Muscle layer of duodenum (tissue), 2 donors: Measurements from ENCODE around the gene HOXD11.

Experiments used
- H3K27ac ChIP-seq: one replicate; pipeline ENCODE4 v1.7.0; 2013; ENCODE audit warnings: mild to moderate bottlenecking, low read length
- H3K27me3 ChIP-seq: one replicate; pipeline ENCODE4 v1.7.0; 2013; ENCODE audit warnings: low read depth, mild to moderate bottlenecking, control low read depth, low read length
- H3K36me3 ChIP-seq, 2 donors: one replicate each; pipeline ENCODE4 v1.7.0; 2013; ENCODE audit warnings: low read length in 2 of 2, control low read depth in 1 of 2, mild to moderate bottlenecking in 1 of 2; ENCODE audit not compliant: insufficient read depth in 2 of 2, control insufficient read depth in 1 of 2
- H3K4me1 ChIP-seq, 2 donors: one replicate each; pipeline ENCODE4 v1.7.0; 2013; ENCODE audit warnings: low read length in 2 of 2, mild to moderate bottlenecking in 2 of 2, control low read depth in 1 of 2, moderate library complexity in 1 of 2; ENCODE audit not compliant: insufficient read depth in 2 of 2, control insufficient read depth in 1 of 2
- H3K4me3 ChIP-seq, 2 donors: one replicate each; pipeline ENCODE4 v1.7.0; 2013; ENCODE audit warnings: low read length in 2 of 2, low read depth in 1 of 2, mild to moderate bottlenecking in 1 of 2
- H3K9me3 ChIP-seq, 2 donors: one replicate each; pipeline ENCODE4 v1.7.0; 2013; ENCODE audit warnings: low read length in 2 of 2, control low read depth in 1 of 2, mild to moderate bottlenecking in 1 of 2; ENCODE audit not compliant: control insufficient read depth in 1 of 2
- donor health status: healthy.

The HOXD11 gene

DNA sequence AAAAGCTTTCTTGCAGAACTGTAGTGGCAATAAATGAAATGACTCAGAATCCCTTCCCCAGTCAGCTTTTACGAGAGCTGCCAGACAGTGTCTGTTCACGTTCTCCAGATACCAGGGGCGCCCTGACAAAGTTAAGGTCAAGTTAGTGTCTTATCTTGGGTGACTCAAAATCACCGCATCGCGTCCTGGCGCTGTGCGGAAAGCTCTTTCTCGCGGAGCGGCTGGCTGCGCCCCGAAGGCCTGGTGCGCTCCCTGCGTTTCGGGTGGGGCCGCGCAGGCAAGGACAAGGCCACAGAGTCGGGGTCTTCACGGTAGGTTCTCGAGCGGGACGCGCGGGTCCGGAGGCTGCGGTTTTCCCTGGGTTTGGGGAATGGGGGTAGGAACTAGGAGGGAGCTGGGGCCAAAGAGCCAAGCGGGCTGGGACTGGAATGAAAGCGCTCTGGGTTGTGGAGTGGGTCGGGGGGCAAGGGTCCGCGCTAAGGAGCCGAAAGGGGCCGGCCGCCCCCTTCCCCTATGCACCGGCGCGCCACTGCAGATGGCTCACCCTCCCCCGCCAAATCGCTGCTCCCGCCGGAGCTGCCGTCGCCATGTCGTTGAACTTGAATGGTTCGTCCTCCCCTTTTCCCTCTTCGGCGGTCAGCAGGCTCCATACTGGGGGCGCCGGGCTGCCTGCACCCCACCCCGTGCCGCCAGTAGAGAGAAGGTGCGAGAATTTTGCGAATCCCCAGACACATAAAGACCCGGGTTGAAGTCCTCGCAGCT, 2.6 kb upstream of the HOXD11 start:
- Histone ChIP-seq H3K36me3 (no peaks in the 10 kb centered on the region), H3K4me1 (peaks cover 0 to 49% of the 10 kb centered on the region in 2 donors), H3K27me3 (peaks cover 89% of the 10 kb centered on the region), H3K27ac (no peak overlapping the region), H3K4me3 (no peak overlapping the region), H3K9me3 (no peaks in the 10 kb centered on the region)

DNA sequence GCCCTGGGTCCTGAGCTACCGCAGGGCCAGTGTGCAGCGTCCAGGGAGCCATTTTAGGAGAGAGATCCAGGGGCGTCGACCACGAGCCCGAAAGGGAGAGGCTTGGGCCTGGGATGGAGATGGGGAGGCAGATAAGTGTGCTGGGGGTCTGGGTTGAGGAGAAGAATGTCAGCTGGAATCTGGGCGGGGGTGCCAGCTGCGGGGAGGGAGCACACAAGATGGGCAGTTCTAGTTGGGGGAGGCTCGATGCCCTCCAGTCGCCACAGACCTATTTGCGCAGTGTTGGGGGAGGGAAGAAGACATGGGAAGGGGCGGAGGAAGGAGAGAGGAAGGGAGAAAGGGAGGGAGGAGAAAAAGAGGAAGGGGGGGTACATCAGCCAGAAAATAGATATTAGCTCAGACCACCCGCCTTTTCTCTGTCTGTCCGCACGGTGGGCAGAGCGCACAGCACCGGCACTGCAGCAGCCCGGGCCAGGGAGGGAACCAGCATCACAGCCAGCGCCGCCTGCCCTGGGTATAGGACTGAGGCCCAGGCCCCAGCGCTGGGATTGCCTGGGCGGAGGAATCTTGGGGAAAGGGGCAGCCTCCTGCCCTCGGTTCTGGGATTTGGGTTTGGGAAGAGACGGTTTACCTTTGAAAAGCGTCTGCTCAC, 1.9 kb upstream of the HOXD11 start:
- Histone ChIP-seq H3K36me3 (no peaks in the 10 kb centered on the region), H3K9me3 (peaks cover 0 to 2% of the 10 kb centered on the region in 2 donors), H3K4me3 (no peak overlapping the region), H3K4me1 (peaks cover 0 to 42% of the 10 kb centered on the region in 2 donors), H3K27ac (no peak overlapping the region), H3K27me3 (peaks cover 89% of the 10 kb centered on the region)

DNA sequence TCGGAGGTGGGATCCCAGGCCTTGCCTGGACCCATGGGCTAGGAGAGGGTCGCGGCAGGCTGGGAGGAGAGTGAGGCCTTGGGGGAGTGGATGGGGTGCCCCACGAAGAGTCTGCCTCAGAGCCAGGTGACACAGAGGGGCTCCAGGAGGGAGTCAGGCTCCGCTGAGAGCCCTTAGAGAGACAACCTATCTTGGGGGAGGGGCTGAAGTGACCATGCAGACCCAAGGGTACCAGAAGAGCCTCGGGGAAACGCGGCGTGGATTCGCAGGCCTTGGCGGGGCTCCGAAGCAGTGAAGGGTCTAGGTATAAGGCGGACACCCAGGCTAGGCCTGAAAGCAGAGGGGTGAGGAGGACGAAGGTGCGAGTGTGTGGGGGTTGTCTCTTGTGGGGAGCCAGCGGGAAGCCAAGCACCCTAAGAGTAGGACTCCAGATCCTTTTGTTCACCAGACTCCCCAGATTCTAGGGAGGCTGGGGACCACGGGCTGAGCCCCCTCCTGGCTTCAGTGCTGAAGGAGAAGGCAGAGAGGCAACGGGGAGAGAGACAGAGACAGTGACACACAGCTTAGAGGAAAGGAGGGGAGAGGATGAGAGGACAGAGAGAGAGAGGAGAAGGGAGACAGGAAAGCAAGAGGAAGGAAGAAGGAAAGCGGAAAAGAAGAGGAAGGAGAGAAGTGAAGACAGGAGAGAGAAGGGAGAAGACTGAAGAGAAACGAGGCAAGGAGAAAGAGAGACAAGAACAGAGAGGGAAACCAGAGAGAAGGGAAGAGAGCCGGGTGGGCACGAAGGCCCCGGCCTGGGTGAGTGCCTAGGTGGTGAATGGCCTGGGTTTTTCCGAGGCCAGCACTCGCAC, 1.1 kb upstream of the HOXD11 start:
- H3K36me3 ChIP-seq: no peaks in the 10 kb centered on the region

DNA sequence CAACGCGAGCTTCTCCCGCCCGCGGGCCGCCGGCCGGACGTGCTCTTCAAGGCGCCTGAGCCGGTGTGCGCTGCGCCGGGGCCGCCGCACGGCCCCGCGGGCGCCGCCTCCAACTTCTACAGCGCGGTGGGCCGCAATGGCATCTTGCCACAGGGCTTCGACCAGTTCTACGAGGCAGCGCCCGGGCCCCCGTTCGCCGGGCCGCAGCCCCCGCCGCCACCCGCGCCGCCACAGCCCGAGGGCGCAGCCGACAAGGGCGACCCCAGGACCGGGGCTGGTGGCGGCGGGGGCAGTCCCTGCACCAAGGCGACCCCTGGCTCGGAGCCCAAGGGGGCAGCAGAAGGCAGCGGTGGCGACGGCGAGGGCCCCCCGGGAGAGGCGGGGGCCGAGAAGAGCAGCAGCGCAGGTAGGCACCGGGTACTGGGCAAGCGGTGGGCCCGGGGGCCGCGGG, 676 bp downstream of the HOXD11 start:
- H3K9me3 ChIP-seq: peaks cover 0 to 10% of the 10 kb centered on the region in 2 donors
- H3K36me3 ChIP-seq: no peaks in the 10 kb centered on the region
- H3K27me3 ChIP-seq: peaks cover 89% of the 10 kb centered on the region
- no peak overlapping the region for H3K27ac ChIP-seq
- peaks cover 0 to 48% of the 10 kb centered on the region in 2 donors for H3K4me1 ChIP-seq
- no peak overlapping the region for H3K4me3 ChIP-seq

More for the DNA sequence above, 1.1 kb upstream of the HOXD11 start:
- Histone ChIP-seq H3K4me3 (no peak overlapping the region), H3K4me1 (peaks cover 0 to 40% of the 10 kb centered on the region in 2 donors), H3K9me3 (peaks cover 0 to 9% of the 10 kb centered on the region in 2 donors), H3K27ac (no peak overlapping the region), H3K27me3 (peaks cover 89% of the 10 kb centered on the region)

DNA sequence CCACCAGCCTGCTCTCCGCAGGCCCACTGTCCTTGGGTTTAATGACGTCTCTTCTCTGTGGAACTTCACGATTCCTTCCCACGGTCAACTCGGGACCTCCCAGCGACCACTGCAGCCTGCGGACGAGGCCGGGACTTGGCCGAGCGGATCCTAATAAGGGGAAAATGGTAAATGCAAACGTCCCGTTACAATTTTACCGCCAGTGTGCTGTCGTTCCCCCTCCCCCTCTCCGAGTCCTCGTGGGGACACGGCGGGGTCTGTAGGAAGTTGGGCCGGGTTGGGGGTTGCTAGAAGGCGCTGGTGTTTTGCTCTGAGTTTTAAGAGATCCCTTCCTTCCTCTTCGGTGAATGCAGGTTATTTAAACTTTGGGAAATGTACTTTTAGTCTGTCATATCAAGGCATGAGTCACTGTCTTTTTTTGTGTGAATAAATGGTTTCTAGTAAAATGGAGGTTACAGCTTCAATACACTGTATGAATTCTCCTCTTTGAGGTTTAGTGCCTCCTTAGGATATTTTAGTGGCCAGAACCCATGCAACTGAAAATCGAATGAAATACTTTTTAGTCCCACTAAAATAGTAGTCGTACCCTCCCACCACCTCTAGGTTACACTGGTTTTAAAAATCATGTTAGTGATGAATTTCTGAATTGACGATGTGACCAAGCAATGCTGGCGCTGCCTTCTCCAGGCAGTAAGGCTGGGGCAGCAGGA, 2.3 kb downstream of the HOXD11 start:
- no peak overlapping the region for H3K27ac ChIP-seq
- H3K4me1 ChIP-seq: peaks cover 0 to 39% of the 10 kb centered on the region in 2 donors
- peaks cover 89% of the 10 kb centered on the region for H3K27me3 ChIP-seq
- H3K9me3 ChIP-seq: peaks cover 0 to 10% of the 10 kb centered on the region in 2 donors
- no peak overlapping the region for H3K4me3 ChIP-seq
- no peaks in the 10 kb centered on the region for H3K36me3 ChIP-seq

DNA sequence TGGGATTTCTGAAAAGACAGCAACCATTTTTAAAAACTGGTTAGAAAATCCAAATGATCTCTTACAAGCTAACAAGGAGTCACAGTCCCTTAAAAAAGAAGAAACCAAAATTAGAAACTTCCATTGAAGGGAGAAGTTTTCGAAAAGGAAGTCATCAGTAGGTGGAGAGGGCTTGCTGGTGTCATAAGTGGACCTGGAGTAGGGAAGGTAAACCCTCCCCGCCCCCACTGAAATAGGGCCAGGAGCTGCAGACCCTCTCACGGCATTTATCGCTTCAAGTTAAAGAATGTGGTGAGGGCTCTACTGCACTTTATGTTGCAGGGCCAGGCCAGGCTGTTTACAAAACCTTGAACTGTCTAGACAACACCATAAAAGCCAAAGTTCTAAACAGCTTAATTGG, 2.9 kb downstream of the HOXD11 start:
- H3K9me3 ChIP-seq: peaks cover 0 to 10% of the 10 kb centered on the region in 2 donors
- no peak overlapping the region for H3K4me3 ChIP-seq
- H3K4me1 ChIP-seq: peaks cover 0 to 33% of the 10 kb centered on the region in 2 donors
- H3K36me3 ChIP-seq: no peaks in the 10 kb centered on the region
- no peak overlapping the region for H3K27ac ChIP-seq
- peaks cover 89% of the 10 kb centered on the region for H3K27me3 ChIP-seq

DNA sequence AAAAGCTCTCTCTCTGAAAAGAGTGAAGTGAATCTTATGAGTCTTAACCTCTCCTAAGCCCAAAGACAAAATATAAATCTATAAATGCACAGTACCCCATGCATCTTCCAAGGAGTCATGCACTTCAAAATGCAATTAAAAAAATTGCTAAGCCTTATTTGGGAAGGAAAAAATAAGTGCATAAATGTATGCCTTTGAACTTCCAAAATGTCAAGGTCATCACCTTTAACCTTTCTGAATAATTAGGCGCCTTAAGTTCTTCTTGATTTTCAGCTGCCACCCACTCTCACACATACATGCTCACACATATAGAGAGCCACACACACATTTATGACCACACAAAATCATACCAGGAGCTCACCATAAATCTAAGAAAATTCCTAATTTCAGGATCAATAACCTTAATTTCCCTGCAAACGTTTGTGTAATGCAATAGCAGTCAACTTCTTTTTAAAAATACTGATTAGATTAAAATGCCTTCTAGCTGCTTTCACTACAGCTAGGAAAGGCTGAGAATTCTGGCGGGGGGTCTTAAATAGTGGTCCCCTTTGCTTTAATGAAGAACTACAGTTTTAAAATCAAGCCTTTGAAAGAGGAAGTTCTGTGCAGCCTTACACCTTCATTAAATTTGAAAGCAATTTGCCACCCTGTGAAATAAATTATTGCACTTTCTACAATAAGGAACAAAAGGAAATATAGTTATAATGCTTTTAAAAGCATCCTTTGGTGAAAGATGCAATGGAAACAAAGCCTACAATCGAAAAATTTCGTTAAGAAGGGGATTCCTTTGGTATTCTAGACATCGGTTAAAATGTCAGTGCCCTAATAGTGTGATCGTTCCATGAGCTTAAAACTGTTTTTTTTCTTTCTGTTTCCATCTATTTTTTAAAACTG, 3.6 kb downstream of the HOXD11 start:
- peaks cover 0 to 27% of the 10 kb centered on the region in 2 donors for H3K4me1 ChIP-seq
- peaks cover 86% of the 10 kb centered on the region for H3K27me3 ChIP-seq
- H3K4me3 ChIP-seq: no peak overlapping the region
- no peaks in the 10 kb centered on the region for H3K36me3 ChIP-seq
- peaks cover 0 to 10% of the 10 kb centered on the region in 2 donors for H3K9me3 ChIP-seq
- H3K27ac ChIP-seq: no peak overlapping the region

DNA sequence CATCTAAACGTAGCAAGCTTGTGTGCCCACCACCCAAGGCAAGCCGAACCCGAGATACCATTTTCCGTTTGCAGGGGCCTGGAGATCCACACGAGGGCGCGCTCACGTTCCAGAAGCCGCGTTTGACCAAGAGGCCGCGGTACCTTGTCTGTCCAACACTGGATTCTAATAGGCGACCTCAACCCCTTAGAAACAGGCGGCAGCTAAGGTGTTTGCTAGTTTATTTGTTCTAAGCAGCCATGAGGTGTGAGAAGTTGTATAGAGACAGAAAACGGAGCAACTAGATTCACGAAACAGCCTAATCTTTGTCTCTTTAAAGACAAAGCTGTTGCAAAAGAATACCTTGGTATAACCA, 4.2 kb downstream of the HOXD11 start:
- Histone ChIP-seq H3K4me3 (no peak overlapping the region), H3K36me3 (no peaks in the 10 kb centered on the region), H3K4me1 (peaks cover 0 to 32% of the 10 kb centered on the region in 2 donors), H3K27me3 (peaks cover 86% of the 10 kb centered on the region), H3K9me3 (peaks cover 0 to 10% of the 10 kb centered on the region in 2 donors), H3K27ac (no peak overlapping the region)

DNA sequence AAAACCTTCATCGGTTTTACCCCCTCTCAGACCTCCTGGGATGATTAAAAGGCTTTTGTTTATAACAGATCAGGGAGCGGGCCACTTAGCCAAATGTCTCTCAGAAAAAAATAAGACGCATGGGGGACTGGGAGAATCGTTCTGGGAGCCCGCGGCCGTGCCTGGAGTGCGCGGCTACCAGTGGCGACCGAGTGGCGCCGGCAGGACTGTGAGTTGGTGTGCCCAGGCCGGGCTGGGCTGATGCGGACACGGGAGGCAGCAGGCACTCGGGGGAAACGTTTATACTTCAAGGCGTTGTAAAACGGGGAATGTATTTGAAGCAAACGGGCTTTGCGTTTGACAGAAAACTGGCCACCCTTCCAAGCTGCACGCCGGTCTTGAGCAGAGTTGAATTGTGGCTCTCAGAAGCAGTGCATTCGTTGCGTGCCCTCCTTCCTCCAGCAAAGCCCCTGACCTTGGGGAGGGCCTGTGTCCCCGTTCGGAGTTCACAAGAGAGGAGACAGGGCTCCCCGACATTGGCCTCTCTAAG, 4.8 kb downstream of the HOXD11 start:
- no peak overlapping the region for H3K4me3 ChIP-seq
- H3K9me3 ChIP-seq: peaks cover 0 to 10% of the 10 kb centered on the region in 2 donors
- H3K4me1 ChIP-seq: peaks cover 0 to 30% of the 10 kb centered on the region in 2 donors
- H3K27ac ChIP-seq: no peak overlapping the region
- peaks cover 86% of the 10 kb centered on the region for H3K27me3 ChIP-seq
- H3K36me3 ChIP-seq: no peaks in the 10 kb centered on the region
